K562 (cell line): ENCODE measurements around the gene PPY. TPM values are rescaled to one million over a fixed set of nuclear protein-coding genes. Genes with fewer than 3 reads are reported as not detected.

Experiments
- EP400 ChIP-seq: fragments of 450-650 bp; IDR thresholded peaks from 2 replicates; pipeline ENCODE4 v1.6.1; 2017; ENCODE audit warnings: antibody characterized with exemption, mild to moderate bottlenecking, moderate library complexity
- ILK ChIP-seq: fragments of 450-650 bp; IDR thresholded peaks from 2 replicates; pipeline ENCODE4 v1.6.1; 2016; ENCODE audit warnings: missing genetic modification characterization, low read depth, mild to moderate bottlenecking, missing compliant biosample characterization, moderate library complexity, borderline replicate concordance
- L3MBTL2 ChIP-seq: fragments of 450-650 bp; IDR thresholded peaks from 2 replicates; pipeline ENCODE4 v1.6.1; 2016; ENCODE audit warnings: mild to moderate bottlenecking, moderate library complexity
- PCBP1 ChIP-seq: fragments of 200-400 bp; formaldehyde crosslinking; IDR thresholded peaks from 2 replicates; pipeline ENCODE4 v1.6.1; 2018; ENCODE audit warnings: mild to moderate bottlenecking, low read depth, low read length; ENCODE audit not compliant: poor library complexity, severe bottlenecking
- SMARCC2 ChIP-seq: fragments of 450-650 bp; IDR thresholded peaks from 2 replicates; pipeline ENCODE4 v1.6.1; 2017; ENCODE audit warnings: antibody characterized with exemption, moderate library complexity, mild to moderate bottlenecking, low read depth
- TOE1 ChIP-seq, 2 experiments: fragments of 450-650 bp in 1 of 2; sonication (generic) in 1 of 2; formaldehyde crosslinking in 1 of 2; IDR thresholded peaks; 2 replicates each; pipeline versions ENCODE4 v1.7.1 to v1.8.0; 2016 to 2022; ENCODE audit warnings: borderline replicate concordance in 2 of 2, mild to moderate bottlenecking in 2 of 2, antibody characterized with exemption in 1 of 2, inconsistent platforms in 1 of 2, low read depth in 1 of 2, missing genetic modification reagents in 1 of 2, moderate library complexity in 1 of 2
- XRCC3 ChIP-seq: fragments of 450-650 bp; IDR thresholded peaks from 2 replicates; pipeline ENCODE4 v1.6.1; 2017; ENCODE audit warnings: mild to moderate bottlenecking, moderate library complexity
- polyA plus RNA-seq, 8 experiments: library from polyadenylated mRNA; depleted of rRNA in 4 of 8; stranded (reverse) in 5 of 8; unstranded in 3 of 8; fragments of >200 nt; fragmentation: Nextera tagmentation in 2 of 8; fragmentation: Illumina TruSeq in 1 of 8; extraction: Ambion mirVana in 2 of 8; extraction: Trizol in 1 of 8; gene quantifications; 2 replicates each; pipeline versions ENCODE4 v1.2.1 to v1.2.3, GENCODE V29; 2011 to 2014; ENCODE audit warnings: inconsistent platforms in 1 of 8, missing spikeins in 1 of 8
- total RNA-seq, 7 experiments: library from RNA; depleted of rRNA in 6 of 7; stranded (reverse); fragments of >200 nt in 6 of 7; fragmentation: Illumina TruSeq in 2 of 7; extraction: Trizol in 2 of 7; gene quantifications; 2 replicates each; pipeline versions ENCODE4 v1.2.1 to v1.2.3, GENCODE V29; 2011 to 2021; ENCODE audit warnings: low replicate concordance in 1 of 7
- TF ChIP-seq, protein P1 (sequence below), 2 experiments: fragments of 450-650 bp; IDR thresholded peaks; 2 replicates each; pipeline ENCODE4 v1.6.1; 2016; ENCODE audit warnings: mild to moderate bottlenecking in 2 of 2, borderline replicate concordance in 1 of 2, low read depth in 1 of 2, moderate library complexity in 1 of 2
- TF ChIP-seq, protein P2 (sequence below): fragments of 450-650 bp; IDR thresholded peaks from 2 replicates; pipeline ENCODE4 v1.6.1; 2018; ENCODE audit not compliant: partially characterized antibody
- TF ChIP-seq, protein P3 (sequence below): sonication (generic); formaldehyde crosslinking; IDR thresholded peaks from 2 replicates; pipeline ENCODE4 v1.8.0; 2022; ENCODE audit warnings: missing genetic modification reagents, mild to moderate bottlenecking, moderate library complexity, borderline replicate concordance
- TF ChIP-seq, protein P4 (sequence below): fragments of 250-450 bp; sonication (Bioruptor Pico); IDR thresholded peaks from 2 replicates; pipeline ENCODE4 v1.8.0; 2022; ENCODE audit warnings: inconsistent platforms

PPY gene
- total and polyA plus RNA-seq, 9 of the 15 experiments (the other 6 are each of a cell fraction or from before 2014, with no cell fraction given): not detected

DNA sequence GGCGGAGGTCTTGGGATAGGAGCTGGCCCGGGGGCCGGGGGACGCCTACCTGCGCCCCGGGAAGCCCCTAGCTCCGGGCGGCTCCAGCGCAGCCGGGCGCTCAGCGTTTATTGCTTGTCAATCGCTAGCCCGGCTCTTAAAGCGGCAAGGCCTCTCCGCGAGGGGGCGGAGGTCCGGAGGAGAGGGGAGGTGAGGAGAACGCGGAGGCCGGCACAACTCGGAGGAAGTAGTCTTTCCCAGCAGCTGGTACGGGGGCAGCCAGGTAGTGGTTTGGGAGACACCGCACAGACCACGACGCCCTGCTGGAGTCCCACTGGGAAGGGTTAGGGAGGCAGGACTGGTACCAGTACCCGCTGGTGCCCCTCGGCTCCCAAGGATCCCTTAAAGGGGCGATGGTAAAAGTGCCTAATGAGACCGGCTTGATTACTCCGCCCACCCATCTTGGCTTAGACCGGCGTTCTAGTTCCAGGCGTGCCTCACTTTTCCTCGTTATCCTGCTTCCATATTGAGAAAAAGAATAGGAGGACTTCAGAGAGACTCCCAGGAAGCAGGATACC, 34.8 kb downstream of the PPY start, which contains the start of gene MPP2 (continued):
- TF ChIP-seq, protein P1, sequence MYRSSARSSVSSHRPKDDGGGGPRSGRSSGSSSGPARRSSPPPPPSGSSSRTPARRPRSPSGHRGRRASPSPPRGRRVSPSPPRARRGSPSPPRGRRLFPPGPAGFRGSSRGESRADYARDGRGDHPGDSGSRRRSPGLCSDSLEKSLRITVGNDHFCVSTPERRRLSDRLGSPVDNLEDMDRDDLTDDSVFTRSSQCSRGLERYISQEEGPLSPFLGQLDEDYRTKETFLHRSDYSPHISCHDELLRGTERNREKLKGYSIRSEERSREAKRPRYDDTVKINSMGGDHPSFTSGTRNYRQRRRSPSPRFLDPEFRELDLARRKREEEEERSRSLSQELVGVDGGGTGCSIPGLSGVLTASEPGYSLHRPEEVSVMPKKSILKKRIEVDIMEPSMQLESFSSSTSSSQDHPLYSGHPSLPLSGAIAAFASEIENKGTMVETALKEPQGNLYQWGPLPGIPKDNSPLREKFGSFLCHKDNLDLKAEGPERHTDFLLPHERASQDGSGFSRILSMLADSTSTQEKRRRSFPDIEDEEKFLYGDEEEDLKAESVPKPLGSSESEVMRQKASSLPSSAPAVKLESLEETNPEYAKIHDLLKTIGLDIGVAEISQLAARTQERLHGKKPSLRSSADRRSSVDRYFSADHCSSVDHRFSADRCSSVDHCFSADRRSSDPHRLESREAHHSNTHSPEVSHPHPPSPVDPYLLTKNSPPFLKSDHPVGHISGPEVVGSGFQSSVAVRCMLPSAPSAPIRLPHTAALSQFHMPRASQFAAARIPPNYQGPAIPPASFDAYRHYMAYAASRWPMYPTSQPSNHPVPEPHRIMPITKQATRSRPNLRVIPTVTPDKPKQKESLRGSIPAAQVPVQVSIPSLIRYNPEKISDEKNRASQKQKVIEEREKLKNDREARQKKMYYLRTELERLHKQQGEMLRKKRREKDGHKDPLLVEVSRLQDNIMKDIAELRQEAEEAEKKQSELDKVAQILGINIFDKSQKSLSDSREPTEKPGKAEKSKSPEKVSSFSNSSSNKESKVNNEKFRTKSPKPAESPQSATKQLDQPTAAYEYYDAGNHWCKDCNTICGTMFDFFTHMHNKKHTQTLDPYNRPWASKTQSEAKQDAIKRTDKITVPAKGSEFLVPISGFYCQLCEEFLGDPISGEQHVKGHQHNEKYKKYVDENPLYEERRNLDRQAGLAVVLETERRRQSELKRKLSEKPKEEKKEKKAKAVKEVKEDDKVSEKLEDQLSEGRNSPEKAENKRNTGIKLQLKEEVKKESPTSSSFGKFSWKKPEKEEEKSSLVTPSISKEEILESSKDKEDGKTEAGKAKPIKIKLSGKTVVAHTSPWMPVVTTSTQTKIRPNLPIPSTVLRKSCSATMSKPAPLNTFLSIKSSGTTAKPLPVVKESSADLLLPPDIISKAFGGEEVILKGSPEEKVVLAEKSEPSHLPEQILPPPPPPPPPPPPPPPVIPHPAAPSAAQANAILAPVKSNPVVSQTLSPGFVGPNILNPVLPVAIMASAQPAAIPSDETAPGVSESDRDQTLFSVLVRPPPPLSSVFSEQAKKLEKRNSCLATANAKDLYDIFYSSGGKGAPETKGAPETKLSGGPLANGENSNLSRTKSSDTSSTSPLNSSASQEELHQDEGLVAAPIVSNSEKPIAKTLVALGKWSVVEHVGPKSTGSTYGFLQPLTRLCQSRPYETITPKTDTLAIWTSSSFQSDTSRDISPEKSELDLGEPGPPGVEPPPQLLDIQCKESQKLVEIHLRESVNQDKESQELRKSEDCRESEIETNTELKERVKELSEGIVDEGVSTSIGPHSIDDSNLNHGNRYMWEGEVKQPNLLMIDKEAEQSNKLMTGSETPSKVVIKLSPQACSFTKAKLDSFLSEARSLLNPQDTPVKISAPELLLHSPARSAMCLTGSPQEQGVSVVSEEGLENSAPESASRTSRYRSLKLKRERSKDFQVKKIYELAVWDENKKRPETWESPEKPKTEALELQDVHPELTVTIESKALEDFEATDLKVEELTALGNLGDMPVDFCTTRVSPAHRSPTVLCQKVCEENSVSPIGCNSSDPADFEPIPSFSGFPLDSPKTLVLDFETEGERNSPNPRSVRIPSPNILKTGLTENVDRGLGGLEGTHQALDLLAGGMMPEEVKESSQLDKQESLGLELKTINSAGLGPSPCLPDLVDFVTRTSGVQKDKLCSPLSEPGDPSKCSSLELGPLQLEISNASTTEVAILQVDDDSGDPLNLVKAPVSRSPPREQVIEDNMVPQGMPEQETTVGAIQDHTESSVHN (IDR thresholded peaks at IDR 0.05; ENCODE audit: borderline replicate concordance in 1 of 2, low read depth in 1 of 2): no peak
- TF ChIP-seq, protein P2, sequence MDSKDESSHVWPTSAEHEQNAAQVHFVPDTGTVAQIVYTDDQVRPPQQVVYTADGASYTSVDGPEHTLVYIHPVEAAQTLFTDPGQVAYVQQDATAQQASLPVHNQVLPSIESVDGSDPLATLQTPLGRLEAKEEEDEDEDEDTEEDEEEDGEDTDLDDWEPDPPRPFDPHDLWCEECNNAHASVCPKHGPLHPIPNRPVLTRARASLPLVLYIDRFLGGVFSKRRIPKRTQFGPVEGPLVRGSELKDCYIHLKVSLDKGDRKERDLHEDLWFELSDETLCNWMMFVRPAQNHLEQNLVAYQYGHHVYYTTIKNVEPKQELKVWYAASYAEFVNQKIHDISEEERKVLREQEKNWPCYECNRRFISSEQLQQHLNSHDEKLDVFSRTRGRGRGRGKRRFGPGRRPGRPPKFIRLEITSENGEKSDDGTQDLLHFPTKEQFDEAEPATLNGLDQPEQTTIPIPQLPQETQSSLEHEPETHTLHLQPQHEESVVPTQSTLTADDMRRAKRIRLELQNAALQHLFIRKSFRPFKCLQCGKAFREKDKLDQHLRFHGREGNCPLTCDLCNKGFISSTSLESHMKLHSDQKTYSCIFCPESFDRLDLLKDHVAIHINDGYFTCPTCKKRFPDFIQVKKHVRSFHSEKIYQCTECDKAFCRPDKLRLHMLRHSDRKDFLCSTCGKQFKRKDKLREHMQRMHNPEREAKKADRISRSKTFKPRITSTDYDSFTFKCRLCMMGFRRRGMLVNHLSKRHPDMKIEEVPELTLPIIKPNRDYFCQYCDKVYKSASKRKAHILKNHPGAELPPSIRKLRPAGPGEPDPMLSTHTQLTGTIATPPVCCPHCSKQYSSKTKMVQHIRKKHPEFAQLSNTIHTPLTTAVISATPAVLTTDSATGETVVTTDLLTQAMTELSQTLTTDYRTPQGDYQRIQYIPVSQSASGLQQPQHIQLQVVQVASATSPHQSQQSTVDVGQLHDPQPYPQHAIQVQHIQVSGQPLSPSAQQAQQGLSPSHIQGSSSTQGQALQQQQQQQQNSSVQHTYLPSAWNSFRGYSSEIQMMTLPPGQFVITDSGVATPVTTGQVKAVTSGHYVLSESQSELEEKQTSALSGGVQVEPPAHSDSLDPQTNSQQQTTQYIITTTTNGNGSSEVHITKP: peak; percentile 72
- TF ChIP-seq SMARCC2 (no peak), ILK (tag) (no peak), TOE1 (IDR thresholded peaks at IDR 0.05; ENCODE audit: borderline replicate concordance) (peak; percentile 85; the same call in 1 of the 2 replicates), TOE1 (CRISPR knock-in tag; IDR thresholded peaks at IDR 0.05; ENCODE audit: borderline replicate concordance, low read depth) (no peak), XRCC3 (no peak), EP400 (no peak), L3MBTL2 (peak; percentile 67; the same call in 1 of the 2 replicates), PCBP1 (no peak)
- TF ChIP-seq, protein P3, sequence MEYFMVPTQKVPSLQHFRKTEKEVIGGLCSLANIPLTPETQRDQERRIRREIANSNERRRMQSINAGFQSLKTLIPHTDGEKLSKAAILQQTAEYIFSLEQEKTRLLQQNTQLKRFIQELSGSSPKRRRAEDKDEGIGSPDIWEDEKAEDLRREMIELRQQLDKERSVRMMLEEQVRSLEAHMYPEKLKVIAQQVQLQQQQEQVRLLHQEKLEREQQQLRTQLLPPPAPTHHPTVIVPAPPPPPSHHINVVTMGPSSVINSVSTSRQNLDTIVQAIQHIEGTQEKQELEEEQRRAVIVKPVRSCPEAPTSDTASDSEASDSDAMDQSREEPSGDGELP (CRISPR knock-in tag): peak; percentile 33; the same call in 1 of the 2 replicates
- TF ChIP-seq, protein P4, sequence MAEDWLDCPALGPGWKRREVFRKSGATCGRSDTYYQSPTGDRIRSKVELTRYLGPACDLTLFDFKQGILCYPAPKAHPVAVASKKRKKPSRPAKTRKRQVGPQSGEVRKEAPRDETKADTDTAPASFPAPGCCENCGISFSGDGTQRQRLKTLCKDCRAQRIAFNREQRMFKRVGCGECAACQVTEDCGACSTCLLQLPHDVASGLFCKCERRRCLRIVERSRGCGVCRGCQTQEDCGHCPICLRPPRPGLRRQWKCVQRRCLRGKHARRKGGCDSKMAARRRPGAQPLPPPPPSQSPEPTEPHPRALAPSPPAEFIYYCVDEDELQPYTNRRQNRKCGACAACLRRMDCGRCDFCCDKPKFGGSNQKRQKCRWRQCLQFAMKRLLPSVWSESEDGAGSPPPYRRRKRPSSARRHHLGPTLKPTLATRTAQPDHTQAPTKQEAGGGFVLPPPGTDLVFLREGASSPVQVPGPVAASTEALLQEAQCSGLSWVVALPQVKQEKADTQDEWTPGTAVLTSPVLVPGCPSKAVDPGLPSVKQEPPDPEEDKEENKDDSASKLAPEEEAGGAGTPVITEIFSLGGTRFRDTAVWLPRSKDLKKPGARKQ (CRISPR knock-in tag): no peak
